NCI-H146 treated with DMSO at 0.1 percent for 48 hours (cell line): ENCODE measurements around the gene NCOR2.

Experiments used
- DNase-seq: peaks from one replicate; lab custom pipeline; 2025; ENCODE audit not compliant: unreplicated experiment; lab: John Stamatoyannopoulos, UW

The NCOR2 gene

DNA sequence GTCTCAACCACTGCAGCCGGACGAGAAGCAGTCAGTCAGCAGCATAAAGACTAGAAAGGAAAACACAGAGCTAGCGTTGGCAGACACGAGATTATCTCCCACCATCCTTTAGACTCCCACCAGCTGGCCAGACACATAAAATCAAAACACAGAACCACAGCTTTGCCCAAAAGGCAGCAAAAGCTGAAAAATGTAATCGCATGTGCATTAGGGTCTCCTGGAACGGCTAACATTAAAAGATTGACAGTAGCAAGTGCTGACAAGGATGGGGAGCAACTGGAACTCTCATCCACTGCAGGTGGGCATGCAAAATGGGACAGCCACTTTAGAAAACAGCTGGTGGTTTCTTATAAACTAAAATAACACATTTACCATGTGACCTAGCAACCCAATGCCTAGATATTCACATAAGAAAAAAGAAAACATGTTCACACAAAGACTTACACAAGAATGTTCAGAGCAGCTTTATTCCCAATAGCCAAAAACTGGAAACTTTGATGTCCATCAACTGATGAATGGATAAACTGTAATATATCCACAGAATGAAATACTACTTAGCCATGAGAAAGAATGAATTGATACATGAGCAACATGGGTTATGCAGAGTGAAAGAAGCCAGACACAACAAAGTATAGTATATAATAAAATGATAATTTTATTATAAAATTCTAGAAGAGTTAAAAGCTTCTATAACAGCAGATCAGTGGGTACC is 37.7 kb downstream of the NCOR2 start:
- no peak for DNase-seq

DNA sequence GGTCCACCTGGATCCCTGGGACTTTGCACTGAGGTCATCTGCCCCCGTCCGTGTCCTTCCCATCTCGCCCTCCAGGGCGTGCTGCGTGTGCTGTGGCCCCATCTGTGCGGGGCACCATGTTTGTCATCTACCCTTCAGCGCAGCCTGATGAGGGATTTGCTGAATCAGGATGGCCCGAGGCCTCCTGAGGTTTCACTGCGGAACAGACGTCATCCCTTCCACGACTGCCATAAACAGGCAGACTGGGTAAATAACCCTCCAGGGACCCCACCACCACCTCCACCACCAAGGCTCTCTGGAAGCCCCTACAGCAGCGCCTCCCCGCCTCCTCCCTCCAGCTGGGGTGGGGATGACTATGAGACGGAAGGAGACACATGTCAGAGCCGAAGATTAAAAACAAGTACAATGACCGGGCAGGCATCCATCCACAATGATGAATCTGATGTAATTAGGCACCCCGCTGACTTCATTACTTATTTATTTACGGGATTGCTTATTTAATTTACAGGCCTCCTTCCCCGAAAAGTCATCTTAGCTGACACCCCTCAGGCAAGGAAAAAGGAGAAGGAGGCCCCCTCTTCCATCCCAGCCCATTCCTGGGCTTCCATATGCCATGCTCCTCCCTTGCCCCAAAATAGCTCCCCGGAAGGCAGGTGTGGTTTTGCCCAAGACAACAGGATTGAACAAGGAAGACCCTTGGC is 39.4 kb downstream of the NCOR2 start:
- DNase-seq = no peak

DNA sequence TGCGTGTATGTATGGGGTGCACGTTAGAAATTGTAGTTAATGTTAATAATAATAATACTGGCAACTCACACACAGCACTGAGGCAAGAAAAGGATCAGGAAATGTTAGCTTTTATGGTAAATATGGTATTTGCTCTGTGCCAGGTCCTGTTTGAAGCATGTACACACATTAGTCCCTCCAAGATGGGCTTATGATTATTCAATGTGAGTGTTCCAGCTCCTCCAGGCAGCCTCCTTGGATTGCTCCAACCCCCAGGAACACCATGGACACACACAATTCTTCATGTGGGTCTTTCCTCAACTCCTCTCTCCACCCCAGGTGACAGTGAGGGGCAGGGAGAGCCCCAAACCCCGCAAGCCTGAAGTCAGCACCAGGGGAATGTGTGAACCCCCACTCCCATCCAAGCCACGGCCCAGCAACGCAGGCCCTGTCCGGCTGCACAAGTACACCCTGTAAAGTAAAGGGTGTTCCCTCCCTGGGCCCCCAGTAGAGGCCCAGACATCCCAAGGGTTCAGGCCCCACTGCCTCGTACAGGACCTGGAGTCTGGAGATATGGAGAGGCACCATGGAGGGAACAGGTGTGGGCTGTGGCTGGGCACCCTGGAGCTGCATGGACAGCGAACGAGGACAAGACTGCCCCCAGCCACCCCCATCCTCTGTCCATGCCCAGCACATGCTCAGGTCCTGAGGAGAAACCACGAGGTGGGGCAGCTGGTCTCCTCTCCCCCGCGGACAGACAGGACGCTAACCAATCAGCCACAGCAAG is 41.3 kb downstream of the NCOR2 start:
- DNase-seq = no peak

DNA sequence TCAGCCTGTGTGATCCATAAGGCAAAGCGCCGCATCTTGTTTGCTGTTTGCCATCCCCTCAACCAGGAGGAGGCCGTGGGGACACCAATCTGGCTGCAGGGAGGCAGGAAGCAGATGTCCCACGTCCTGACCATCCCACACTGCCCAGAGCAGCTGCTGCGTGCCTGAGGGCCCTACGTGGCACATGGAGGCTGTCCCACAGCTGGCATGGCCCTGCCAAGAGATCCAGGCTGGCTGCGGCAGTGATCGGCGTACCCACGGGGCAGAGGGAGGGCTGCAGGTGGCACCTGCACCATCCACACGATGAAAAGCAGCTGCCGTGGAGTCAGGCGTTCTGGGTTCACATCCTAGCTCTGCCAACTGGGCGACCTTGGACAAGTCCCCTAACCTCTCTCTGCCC is 42.0 kb downstream of the NCOR2 start:
- no peak for DNase-seq

DNA sequence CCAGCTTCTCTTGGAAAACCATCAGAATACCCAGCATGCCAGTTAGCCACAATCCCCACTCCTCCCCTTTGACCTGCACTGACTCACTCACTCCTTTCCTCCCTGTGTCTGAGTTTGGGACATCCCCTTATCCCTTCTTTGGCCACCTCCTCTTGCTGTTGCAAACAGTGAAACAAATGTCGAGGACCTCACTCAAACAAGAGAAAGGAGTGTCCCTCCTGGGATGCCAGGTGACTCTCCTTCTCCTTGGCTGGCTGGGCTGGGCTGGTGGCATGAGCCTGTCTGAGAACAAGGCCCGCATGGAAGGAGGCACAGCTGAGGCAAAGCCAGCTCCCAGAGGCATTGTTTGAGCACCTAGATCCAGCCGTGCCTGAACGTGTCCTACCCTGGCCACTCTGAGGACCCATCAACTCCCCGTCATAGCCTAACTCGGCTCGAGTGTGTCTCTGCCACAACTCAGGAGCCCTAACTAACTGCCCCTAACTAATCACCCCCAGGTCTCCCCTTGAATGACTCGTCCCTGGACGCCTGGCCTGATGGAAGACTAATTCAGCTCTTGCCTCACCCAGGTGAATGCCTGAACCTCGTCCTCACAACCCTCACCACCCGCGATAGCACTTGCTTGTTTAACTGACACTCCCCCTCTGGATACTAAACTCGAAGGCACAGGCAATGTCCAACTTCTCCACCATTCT is 43.0 kb downstream of the NCOR2 start:
- DNase-seq = no peak

DNA sequence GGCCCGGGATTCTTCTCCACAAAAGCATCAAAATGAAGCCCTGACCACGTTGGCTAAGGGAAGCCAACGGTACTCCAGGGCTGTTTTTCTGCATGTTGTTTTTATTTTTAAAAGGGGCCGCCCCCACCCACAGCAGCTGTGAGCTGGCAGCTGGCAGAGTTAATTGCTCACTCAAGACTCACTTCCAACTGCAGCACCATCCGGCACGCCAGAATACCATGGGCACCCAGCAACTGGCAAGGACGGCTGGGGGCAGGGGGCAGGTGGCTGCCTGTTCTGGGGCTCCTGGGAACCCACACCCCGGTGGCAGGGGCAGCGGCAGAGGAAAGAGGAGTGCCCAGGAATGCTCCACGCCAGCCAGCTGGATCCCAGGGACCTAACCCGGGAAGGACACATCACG is 44.3 kb downstream of the NCOR2 start:
- DNase-seq = no peak

DNA sequence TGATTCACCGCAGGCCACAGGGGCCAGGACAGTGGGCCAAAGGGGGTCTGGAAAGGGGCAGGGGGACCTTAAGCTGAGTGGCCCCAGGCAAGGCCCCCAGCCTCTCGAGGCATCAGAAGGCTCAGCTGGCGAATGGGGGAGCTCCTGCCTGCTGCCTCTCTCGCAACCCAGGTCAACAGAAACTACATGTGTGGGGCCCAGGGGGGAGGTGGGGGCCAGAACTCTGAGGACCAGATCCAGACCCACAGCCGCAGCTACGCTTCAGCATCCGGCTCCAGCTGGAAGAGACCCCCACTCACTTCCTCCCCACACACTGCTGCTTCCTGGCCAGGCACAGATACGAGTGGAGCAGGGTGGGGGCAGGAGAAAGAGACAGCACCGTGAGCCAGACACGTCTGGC is 46.5 kb downstream of the NCOR2 start:
- DNase-seq = no peak

DNA sequence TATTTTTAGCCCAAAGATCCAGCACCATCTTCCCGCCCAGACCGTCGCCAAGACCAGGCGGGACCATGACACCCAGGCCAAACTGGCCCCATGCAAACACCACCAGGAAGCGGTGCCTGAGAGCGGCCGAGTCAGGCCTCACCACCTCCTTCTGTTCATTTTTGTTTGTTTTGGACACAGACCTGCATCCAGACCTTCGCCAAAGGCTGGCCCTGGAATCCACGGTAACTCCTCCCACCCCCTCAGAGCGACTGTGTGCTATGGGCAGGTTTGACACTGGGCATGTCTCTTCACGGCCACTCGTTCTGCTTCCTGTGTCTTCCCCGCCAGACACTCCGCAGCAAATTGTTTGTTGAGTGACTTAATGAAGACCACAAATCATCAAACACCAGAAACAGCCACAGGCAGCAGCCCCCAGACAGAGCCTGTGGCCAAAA is 47.1 kb downstream of the NCOR2 start:
- DNase-seq = no peak

DNA sequence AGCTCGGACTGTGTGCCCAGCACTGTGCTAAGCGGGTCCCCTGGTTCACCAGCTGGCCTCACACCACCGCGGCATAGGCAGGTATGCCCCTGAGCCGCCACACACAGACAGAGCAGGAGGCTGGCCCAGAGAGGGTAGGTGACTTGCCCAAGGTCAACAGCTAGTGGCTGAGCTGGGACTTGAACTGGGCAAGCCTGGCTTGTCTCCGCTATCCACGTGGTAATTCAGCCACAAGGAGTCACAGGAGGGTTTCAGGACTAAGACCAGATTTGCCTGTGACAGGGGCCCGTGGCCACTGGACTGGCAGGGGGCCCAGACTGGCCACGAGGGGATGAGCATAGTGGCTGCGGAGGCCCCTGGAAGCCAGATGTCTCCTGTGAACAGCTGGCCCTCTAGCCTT is 47.7 kb downstream of the NCOR2 start:
- no peak for DNase-seq

DNA sequence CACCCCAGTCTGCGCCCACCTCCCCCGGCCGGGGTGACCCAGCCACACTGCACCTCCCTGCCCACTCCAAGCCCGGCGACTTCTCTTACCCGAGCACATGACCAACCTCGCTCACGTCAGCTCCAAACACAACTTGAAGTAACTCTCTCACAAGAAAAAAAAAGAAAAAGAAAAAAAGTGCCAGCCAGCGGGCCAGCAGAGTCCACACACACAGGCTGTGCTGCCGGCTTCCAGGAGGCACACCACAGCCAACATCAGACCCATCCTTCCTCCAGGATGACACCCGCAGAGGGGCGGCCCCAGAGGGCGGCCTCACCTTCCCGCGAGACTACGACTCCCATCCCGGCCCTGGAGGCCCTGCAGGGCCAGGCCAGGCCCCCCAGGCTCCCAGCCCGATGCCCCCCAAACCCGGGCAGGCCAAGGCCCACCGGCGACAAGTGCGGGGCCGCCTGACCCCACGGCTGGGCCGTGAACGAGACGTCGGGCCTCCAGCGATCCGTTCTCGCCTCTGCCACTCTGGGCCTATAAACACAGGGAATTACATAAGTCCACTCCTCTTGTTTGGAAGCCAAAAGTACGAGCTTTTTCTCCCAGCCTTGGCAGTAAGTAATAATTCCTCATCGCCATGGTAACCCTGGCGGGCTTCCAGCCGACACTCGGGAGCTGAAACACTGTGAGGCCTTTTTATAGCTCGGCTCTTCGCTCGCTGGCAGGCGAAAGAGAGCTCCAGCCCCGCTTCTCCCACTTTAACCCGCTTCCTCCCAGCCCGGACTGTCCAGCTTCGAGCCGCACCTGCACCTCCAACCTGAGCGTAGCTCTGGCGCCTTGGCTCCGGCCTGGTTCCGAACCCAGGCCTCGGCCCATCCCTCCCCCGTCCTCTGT is 49.1 kb downstream of the NCOR2 start:
- DNase-seq = peak; percentile 71
